Endodermal cell (in vitro differentiated cells): ENCODE data around the gene SERPIND1. TPM values are rescaled to one million over a fixed set of nuclear protein-coding genes. Genes with fewer than 3 reads are reported as not detected.

Source experiments
- DNase-seq: peaks from one replicate; pipeline ENCODE4 v3.0.0-alpha.2; 2017
- H3K27ac ChIP-seq: 2 replicates; pipeline ENCODE4 v1.5.1; 2013; ENCODE audit warnings: mild to moderate bottlenecking, low read depth, low read length, moderate library complexity
- H3K27me3 ChIP-seq: 2 replicates; pipeline ENCODE4 v1.6.1; 2013; ENCODE audit warnings: mild to moderate bottlenecking, low read length, moderate library complexity; ENCODE audit not compliant: insufficient read depth, control insufficient read depth, poor library complexity, severe bottlenecking
- H3K36me3 ChIP-seq: 2 replicates; pipeline ENCODE4 v1.7.0; 2013; ENCODE audit warnings: mild to moderate bottlenecking, low read length, moderate library complexity; ENCODE audit not compliant: control insufficient read depth, insufficient read depth
- H3K4me1 ChIP-seq: one replicate; pipeline ENCODE4 v1.7.0; 2013; ENCODE audit warnings: low read length; ENCODE audit not compliant: control insufficient read depth, insufficient read depth
- H3K4me3 ChIP-seq: 2 replicates; pipeline ENCODE4 v1.5.1; 2013; ENCODE audit warnings: mild to moderate bottlenecking, low read length, moderate library complexity
- H3K9ac ChIP-seq: 2 replicates; pipeline ENCODE4 v1.6.1; 2013; ENCODE audit warnings: mild to moderate bottlenecking, low read length, moderate library complexity; ENCODE audit not compliant: poor library complexity, severe bottlenecking; ENCODE audit errors: extremely low read depth
- H3K9me3 ChIP-seq: 2 replicates; pipeline ENCODE4 v1.6.1; 2013; ENCODE audit warnings: mild to moderate bottlenecking, low read length, moderate library complexity; ENCODE audit not compliant: control insufficient read depth
- H3K27ac Mint-ChIP-seq: 2 replicates; pipeline ENCODE4 v1.8.0; 2020; ENCODE audit warnings: mixed read lengths
- H3K27me3 Mint-ChIP-seq: 2 replicates; pipeline ENCODE4 v1.8.0; 2021; ENCODE audit warnings: mild to moderate bottlenecking, mixed read lengths; ENCODE audit not compliant: insufficient read depth
- H3K36me3 Mint-ChIP-seq: 2 replicates; pipeline ENCODE4 v1.8.0; 2020; ENCODE audit warnings: low read depth, mixed read lengths
- H3K4me1 Mint-ChIP-seq: 2 replicates; pipeline ENCODE4 v1.8.0; 2020; ENCODE audit warnings: mixed read lengths
- H3K4me3 Mint-ChIP-seq: 2 replicates; pipeline ENCODE4 v1.8.0; 2020; ENCODE audit warnings: mild to moderate bottlenecking, moderate library complexity, mixed read lengths
- H3K9me3 Mint-ChIP-seq: 2 replicates; pipeline ENCODE4 v1.8.0; 2020; ENCODE audit warnings: mild to moderate bottlenecking, mixed read lengths
- WGBS, 2 experiments: methylation state at CpG; one replicate each; pipeline versions ENCODE4 v1.1.5 to v1.1.7; 2013; ENCODE audit warnings: missing lambda C conversion rate in 2 of 2, mixed read lengths in 1 of 2; ENCODE audit not compliant: insufficient coverage in 1 of 2, insufficient read length in 1 of 2; 5-methylcytosine and 5-hydroxymethylcytosine counted together
- total RNA-seq, 2 donors: library from RNA; stranded (reverse); fragmentation: NEBNext Ultra II Directional in 1 of 2; extraction: Animal tissue kit (Norgen Biotek cat#: 25700) in 1 of 2; gene quantifications; 2 replicates in 1 of 2; 3 replicates in 1 of 2; pipeline ENCODE4 v1.2.1, GENCODE V29; 2021
- TF ChIP-seq, protein P1 (sequence below): fragments of 200-600 bp; sonication (generic); conservative IDR thresholded peaks from 2 replicates; pipeline ENCODE4 v1.5.0; 2021; ENCODE audit warnings: antibody characterized with exemption, mild to moderate bottlenecking

The SERPIND1 gene
- total RNA-seq, 2 donors from 2014 or later = not detected

DNA sequence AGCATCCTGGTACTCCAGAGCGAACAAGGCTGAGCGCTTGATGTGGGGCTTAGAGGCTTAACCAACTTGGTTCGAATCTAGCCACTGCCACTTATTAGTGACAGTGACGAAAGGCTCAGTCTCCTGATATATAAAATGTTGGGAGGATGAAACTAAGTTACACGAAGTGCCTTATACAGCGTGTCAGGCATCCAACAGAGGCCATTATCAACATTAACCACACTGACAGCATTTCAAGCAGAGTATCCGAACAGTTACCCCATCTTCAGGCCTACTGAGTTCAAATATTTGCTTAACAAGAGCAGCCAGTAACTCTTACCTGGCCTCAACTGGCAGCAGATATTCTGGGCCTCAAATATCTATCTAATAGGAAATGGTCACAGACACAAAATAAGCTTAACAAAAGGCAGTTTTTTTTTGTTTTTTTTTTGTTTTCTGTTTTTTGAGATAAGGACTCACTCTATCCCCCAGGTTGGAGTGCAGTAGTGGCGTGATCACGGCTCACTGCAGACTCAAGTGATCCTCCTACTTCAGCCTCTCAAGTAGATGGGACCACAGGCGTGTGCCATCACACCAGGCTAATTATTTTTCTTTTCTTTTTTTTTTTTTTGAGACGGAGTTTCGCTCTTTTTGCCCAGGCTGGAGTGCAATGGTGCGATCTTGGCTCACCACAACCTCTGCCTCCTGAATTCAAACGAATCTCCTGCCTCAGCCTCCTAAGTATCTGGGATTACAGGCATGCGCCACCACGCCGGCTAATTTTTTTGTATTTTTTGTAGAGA lies 2.9 kb downstream of the SERPIND1 start:
- H3K4me1 Mint-ChIP-seq = peaks cover 26% of the 10 kb centered on the region
- DNase-seq = no peak
- H3K4me3 Mint-ChIP-seq = no peak overlapping the region
- peaks cover 6% of the 10 kb centered on the region for H3K36me3 Mint-ChIP-seq
- no peaks in the 10 kb centered on the region for H3K27me3 Mint-ChIP-seq
- 92% methylated on average over 9 to 17 of the region's 17 CpGs for WGBS, 2 experiments
- Histone ChIP-seq H3K4me1 (peaks cover 5% of the 10 kb centered on the region), H3K9ac (no peak overlapping the region), H3K9me3 (no peaks in the 10 kb centered on the region), H3K27me3 (no peaks in the 10 kb centered on the region), H3K27ac (no peak overlapping the region), H3K36me3 (no peaks in the 10 kb centered on the region), H3K4me3 (no peak overlapping the region)
- H3K27ac Mint-ChIP-seq = no peak overlapping the region
- no peaks in the 10 kb centered on the region for H3K9me3 Mint-ChIP-seq
- TF ChIP-seq, protein P1, sequence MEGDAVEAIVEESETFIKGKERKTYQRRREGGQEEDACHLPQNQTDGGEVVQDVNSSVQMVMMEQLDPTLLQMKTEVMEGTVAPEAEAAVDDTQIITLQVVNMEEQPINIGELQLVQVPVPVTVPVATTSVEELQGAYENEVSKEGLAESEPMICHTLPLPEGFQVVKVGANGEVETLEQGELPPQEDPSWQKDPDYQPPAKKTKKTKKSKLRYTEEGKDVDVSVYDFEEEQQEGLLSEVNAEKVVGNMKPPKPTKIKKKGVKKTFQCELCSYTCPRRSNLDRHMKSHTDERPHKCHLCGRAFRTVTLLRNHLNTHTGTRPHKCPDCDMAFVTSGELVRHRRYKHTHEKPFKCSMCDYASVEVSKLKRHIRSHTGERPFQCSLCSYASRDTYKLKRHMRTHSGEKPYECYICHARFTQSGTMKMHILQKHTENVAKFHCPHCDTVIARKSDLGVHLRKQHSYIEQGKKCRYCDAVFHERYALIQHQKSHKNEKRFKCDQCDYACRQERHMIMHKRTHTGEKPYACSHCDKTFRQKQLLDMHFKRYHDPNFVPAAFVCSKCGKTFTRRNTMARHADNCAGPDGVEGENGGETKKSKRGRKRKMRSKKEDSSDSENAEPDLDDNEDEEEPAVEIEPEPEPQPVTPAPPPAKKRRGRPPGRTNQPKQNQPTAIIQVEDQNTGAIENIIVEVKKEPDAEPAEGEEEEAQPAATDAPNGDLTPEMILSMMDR = no peak

DNA sequence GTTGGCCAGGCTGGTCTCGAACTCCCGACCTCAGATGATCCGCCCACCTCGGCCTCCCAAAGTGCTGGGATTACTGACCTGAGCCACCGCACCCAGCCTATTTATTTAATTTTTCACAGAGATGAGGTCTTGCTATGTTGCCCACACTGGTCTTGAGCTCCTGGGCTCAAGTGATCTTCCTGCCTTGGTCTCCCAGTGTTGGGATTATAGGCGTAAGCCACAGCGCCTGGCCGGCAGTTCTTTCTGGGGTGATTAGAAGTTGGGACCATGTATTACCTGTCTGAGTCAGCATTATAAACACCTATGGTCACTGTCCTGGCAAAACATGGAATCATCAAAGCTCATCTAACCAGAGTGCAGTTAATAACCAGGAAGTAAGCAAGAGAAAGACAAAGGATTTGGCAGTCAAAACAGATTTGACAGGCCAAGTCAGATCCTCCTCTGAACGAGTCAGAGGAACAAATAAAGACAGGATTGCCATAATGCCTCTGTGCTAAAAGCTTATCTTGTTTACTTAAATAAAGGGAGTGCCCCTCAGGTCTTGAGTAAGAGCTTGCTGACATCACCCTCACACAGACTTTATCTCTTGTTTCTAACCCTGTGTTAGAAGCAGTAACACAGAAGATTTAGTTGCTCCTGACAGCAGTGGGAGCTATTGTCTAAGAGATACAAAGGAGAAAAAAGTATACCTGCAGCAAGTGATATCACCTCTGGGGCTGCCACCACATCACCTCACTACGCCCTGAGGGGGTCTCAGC lies 3.7 kb downstream of the SERPIND1 start:
- Mint-ChIP-seq H3K27ac (peak overlapping the region; percentile 77), H3K36me3 (peaks cover 6% of the 10 kb centered on the region), H3K9me3 (no peaks in the 10 kb centered on the region), H3K4me1 (peaks cover 26% of the 10 kb centered on the region), H3K27me3 (no peaks in the 10 kb centered on the region), H3K4me3 (no peak overlapping the region)
- H3K4me3 ChIP-seq = no peak overlapping the region
- peak overlapping the region; percentile 51 for H3K9ac ChIP-seq
- no peaks in the 10 kb centered on the region for H3K36me3 ChIP-seq
- TF ChIP-seq, protein P1 = peak; percentile 32
- H3K4me1 ChIP-seq = peaks cover 5% of the 10 kb centered on the region
- WGBS, 2 experiments = 92 to 93% methylated on average over 8 to 10 of the region's 10 CpGs
- no peak overlapping the region for H3K27ac ChIP-seq
- no peak for DNase-seq
- no peaks in the 10 kb centered on the region for H3K27me3 ChIP-seq
- H3K9me3 ChIP-seq = no peaks in the 10 kb centered on the region

DNA sequence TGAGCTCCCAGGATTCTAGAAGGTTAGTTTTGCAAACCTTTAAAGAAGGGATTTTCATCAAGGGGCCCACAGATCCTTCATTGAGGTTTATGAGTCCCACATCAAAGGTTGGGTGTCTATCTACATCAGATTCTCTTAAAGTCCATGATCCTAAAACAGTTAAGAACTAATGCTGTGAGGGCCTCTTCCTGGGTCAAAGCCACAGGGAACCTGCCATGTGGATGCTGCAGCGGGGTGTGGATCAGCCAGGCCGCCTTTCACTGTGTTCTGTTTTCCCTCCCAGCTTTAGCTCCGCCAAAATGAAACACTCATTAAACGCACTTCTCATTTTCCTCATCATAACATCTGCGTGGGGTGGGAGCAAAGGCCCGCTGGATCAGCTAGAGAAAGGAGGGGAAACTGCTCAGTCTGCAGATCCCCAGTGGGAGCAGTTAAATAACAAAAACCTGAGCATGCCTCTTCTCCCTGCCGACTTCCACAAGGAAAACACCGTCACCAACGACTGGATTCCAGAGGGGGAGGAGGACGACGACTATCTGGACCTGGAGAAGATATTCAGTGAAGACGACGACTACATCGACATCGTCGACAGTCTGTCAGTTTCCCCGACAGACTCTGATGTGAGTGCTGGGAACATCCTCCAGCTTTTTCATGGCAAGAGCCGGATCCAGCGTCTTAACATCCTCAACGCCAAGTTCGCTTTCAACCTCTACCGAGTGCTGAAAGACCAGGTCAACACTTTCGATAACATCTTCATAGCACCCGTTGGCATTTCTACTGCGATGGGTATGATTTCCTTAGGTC lies 5.3 kb downstream of the SERPIND1 start:
- TF ChIP-seq, protein P1 = no peak
- Mint-ChIP-seq H3K27ac (no peak overlapping the region), H3K36me3 (peaks cover 6% of the 10 kb centered on the region), H3K9me3 (no peaks in the 10 kb centered on the region), H3K4me3 (no peak overlapping the region), H3K4me1 (peaks cover 26% of the 10 kb centered on the region), H3K27me3 (no peaks in the 10 kb centered on the region)
- H3K27me3 ChIP-seq = no peaks in the 10 kb centered on the region
- no peak overlapping the region for H3K27ac ChIP-seq
- no peaks in the 10 kb centered on the region for H3K9me3 ChIP-seq
- no peaks in the 10 kb centered on the region for H3K36me3 ChIP-seq
- no peak overlapping the region for H3K9ac ChIP-seq
- H3K4me1 ChIP-seq = peaks cover 5% of the 10 kb centered on the region
- WGBS, 2 experiments = 88% methylated on average over 23 to 25 of the region's 25 CpGs
- no peak for DNase-seq
- H3K4me3 ChIP-seq = no peak overlapping the region
